ENCODE measurements around the gene LIPI. TPM values are rescaled to one million over a fixed set of nuclear protein-coding genes. Genes with fewer than 3 reads are reported as not detected.

Gene LIPI
- total RNA-seq, 1 experiment from 2014 or later: not detected

Other genes starting within 250 kb of the LIPI start
- 0.62 TPM in 1 of 2 replicates, not detected in the other for gene RBM11, start 5.2 kb upstream of the LIPI start, total RNA-seq (2014; rRNA removed; shearing (Covaris generic))
- 14.3 and 26.5 TPM in 2 replicates for gene HSPA13, start 172.2 kb upstream of the LIPI start, total RNA-seq (2014; rRNA removed; shearing (Covaris generic))